Daoy (cell line): Measurements from ENCODE around the gene CMC1. TPM values are rescaled to one million over a fixed set of nuclear protein-coding genes. Genes with fewer than 3 reads are reported as not detected.

Experiments
- DNase-seq: peaks from one replicate; pipeline ENCODE4 v3.0.0-alpha.2; 2015; ENCODE audit warnings: low read depth
- total RNA-seq: library from RNA; depleted of rRNA; stranded (reverse); fragments of >200 nt; shearing (Covaris generic); gene quantifications from 2 replicates; pipeline ENCODE4 v1.2.3, GENCODE V29; 2014

Gene CMC1
- total RNA-seq, 1 experiment from 2014 or later = 5.4 TPM

DNA sequence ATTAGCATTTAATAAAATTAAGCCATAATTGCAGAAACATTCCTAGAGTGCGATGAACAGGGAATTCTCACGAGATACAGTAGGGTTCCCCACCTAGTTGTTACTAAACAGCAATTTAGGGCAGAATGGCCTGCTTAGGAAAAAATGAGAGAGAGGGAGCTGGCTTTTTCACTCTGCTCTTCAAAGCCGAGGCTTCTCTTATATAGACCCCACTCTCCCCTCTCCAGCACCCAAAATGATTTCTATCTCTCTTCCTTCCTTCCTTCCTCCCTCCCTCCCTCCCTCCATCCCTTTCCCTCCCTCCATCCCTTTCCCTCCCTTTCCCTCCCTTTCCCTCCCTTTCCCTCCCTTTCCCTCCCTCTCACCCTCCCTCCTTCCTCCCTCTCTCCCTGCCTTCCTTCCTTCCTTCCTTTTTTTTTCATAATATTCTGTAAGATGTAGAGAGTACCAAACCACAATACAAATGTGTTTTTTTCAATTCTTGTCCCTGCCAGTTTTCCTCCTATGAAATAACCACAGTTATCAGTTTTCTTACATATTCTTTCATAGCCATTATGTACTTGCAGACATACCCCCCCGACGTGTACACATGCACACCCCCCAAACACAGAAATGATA lies 59.0 kb downstream of the CMC1 start:
- no peak for DNase-seq

DNA sequence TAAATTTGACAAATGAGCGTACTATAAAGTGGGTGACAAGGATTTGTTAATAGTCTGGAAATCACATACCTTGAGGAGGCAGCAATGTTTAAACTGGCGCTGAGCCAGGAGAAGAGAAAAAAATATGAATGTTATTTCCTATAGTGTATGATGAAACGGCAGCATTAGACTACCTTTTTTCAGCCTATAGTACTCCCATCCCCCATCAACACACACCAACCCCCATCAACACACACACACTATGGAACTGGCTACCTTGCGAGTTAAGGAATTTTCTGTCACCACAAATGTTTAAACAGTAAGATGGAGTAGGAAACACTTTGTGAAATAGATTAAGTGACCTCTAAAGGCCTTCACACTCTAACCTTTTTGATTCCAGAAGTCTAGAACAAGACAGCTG lies 60.3 kb downstream of the CMC1 start:
- DNase-seq = no peak

DNA sequence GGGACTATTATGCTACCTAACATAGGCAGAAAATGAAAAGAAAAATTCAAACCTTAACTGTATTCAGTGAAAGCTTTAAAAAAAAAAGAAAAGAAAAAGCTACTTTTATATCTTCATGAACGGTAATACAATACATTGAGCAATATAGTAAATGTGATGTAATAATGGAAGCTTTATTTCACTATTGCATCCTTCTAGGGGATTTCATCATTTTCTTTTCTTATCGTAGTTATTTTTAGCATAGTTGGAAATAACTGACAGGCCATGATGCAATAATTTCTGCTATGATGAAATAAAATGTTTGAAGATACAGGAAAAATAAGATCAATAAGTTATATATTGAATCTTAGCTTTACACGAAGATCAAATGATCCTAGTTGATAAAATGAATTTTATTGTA lies 66.8 kb downstream of the CMC1 start:
- DNase-seq = no peak

DNA sequence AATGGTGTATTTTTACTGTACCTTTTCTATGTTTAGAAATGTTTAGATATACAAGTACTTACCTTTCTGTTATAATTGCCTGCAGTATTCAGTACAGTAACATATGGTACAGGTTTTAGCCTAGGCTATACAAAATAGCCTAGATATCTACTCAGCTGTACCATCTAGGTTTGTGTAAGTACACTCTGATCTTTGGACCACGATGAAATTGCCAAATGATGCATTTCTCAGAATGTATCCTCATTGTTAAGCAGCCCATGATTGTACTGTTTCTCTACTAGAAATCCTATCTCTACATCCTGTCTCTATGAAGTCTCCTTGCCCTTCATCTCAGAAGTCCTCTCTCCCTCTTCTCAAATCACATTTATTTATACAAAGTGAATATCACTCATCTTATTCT lies 74.3 kb downstream of the CMC1 start:
- no peak for DNase-seq

DNA sequence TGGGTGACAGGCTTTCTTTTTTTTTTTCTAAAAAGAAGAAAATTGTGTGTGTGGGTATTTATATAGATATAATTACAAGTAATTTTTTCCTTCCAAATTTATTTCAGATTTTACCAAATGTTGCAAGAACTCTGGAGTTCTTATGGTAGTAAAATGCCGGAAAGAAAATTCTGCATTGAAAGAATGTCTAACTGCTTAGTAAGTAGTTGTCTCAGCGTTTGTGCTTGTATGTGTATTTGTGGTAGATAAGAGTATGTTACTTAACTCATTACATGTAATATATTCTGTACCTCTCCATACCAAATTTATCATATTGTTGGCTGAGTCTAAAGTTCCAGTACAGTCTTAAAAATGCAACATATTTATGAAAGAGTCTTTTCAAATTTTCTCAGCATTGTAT lies 74.8 kb downstream of the CMC1 start:
- no peak for DNase-seq

DNA sequence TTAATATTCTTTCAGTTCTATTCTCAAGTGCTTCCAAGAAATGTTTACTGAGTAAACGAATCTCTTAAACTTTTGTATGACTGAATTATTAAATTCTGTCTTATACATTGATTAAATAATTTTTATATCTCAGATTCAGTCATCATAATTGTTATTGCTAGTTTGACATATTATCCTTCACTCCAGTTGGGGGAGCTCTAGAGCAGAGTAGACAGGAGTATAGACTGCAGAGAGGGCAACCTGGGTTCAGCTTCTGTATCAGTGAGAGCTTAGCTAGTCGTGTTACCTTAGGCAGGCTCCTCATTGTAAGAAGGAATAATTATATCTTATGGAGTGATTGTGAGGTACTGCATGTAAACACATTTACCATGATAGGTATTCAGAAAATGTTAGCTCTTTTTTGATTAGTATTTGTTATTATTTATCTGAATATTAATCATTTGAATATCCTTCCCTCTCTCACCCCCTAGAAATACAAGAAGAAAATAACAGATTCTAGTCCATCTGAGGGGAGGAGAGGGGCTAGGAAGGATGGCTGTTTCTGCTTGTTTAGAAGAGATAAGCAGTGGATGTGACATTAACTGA lies 76.1 kb downstream of the CMC1 start:
- DNase-seq = peak; percentile 19

DNA sequence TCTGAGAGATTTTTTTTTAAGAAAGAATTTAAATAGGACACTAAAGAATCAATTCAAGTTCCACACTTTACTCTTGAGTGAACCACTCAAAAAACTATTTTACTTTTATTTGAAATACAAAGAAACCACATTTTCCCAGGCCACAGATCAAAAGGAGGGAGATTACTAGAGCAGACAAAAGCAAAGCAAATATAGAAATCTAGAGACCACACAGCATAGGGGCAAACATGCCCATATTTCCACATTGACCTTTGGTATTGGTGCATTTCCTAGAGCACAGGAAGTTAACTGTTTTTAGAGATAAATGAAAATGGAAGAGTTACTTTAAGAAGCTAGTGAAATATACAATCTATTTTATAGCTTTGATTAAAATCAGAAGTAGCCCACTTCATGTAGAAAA lies 79.6 kb downstream of the CMC1 start:
- no peak for DNase-seq

DNA sequence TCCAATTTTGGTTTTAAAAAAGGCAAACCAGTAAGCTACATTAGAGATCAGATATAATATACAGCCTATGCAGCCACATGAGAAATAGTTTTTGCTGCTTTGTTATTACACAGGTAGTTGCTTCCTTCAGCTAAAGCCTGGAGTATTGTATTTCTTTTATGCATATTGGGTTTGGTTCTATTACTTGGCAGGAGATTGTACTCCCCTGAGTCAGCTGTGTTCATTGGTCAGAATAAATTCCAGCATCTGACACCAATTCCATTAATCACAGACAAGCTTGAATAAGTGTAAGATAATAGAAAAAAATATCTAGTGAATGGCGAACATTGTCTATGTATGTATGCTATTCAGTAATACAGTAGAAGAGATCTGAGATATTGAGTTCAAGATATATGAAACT lies 81.0 kb downstream of the CMC1 start:
- DNase-seq = no peak

DNA sequence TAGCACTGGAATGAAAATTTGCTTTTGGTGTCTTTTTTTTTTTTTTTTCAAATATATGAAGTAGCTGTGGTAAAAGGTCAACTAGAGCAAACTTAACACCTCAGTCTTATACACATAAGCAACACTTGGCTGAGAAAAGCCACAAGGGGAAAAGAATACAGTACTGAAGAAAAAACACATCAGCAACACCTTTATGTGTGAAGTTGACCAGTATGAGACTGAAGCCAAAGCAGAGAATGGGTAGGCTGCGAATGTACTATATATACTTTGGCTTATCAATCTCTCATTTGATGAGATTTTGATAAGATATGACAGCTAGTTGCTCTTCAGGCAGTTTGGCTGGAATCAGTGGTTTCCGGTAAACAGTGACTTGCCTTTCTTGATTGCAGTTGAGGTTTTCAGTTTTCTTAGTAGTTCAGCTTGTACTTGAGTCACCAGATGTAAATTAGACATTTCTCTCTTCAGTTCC lies 85.1 kb downstream of the CMC1 start:
- no peak for DNase-seq

DNA sequence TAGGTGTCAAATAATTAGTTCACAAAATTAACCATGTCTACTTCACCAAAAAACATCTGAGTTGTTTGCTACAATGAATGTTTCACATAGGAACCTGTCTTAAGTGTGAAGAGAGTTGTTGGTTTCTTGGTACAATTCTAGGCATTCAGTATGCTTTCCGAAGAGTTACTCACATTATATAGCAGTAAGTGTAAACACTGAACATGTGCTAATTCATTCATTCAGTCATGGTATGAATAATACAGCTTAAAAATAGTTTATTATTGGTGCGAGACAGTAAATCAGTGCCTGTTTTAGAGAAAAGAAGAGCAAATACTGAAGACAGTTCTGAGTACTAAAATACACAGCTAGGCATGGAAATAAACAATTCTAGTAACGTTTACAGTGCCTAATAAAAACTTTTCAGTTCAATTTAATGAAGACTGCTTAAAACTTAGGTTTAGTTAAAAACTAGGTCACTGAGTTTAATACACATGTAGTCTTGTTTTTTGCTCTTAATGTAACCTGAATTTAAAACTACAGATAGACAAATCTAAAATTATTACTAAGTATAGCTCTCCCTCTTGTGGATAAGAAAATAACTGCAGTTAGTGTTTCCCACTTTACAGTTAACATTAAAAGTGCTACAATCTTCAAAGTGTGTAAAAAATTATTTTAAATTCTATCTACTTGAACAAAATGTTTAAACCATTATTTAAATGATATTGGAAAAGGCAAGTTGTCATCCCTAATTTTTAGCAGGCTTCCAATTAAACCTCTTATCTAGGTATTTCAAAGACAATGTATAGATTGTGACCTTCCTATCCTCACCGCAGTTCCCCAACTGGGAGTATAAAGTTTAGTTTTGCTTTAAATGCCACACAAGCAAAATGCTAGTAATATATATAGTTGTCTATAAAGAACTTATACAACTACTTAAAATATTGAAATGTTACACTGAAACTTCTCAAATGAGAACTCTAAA lies 87.1 kb downstream of the CMC1 start:
- DNase-seq = no peak

DNA sequence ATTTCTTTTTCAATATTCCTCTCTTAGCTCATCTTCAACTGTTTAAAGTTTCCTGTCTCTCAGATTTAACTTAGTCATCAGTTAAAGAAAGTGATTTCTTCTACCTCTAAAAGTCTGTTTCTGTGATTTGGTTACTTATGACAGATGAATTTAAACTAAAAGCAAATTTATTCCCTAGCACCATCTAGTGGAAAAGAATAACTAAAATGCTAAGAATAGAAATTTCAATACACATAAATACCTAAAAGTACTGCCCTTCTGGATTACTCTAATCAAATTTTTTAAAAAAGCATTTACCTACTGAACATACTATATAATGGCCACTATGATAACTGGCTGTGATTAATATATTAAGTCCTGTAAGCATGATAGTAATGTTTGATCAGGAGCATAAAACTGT lies 93.1 kb downstream of the CMC1 start:
- DNase-seq = no peak

DNA sequence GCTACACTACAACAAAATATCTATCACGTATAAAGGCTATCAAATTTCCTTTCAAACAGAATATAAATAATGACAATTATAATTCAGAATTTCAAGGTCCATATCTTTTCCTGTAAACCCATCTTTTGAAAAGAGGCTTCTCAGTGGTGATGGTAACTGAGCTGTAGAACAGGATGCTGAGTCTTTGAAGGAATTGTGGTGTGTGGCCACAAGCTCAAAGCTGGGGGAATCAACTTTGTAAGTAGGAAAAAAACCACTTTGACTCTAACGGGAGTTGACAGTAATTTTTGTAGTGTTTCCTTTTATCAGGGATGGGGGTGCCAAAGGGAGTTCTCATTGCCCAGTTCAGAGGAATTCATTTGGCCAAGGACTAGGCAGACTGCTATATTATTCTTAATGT lies 93.8 kb downstream of the CMC1 start:
- no peak for DNase-seq

DNA sequence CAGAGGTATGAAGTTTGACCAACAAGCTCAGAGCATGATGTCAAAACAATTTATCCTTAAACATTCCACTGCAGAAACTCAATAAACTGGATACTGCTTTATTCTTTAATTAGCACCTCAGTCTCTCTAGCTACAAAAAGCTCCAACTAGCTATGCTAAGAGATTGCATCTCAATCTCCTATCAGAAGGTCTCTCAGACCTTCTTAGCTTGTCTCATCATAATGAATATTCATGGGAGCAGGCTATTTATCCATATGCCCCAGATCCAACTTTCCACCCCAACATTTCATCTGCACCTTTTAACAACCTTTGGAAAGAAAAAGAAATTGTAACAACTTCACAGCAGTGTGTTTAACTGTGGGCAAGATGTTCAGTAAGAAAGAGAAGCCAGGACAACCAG lies 95.8 kb downstream of the CMC1 start:
- DNase-seq = no peak

DNA sequence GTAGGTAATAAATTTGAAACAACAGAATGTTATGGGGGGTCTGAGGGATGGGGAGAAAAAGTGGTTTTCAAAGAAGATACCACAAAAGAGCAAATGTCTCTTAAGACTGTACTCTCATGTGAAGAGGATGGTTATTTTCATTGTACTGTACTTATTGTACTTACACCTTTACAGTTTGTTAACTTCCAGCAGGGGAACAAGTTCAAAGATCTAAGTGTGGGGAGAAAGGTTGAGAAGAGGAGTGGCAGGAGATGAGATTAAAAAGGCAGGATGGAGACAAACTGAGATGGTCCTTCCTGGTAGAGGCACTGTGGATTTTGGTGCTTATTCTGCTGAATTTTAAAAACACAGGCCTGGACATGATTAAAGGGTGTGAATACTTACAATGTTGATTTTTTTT lies 101.7 kb downstream of the CMC1 start:
- no peak for DNase-seq

DNA sequence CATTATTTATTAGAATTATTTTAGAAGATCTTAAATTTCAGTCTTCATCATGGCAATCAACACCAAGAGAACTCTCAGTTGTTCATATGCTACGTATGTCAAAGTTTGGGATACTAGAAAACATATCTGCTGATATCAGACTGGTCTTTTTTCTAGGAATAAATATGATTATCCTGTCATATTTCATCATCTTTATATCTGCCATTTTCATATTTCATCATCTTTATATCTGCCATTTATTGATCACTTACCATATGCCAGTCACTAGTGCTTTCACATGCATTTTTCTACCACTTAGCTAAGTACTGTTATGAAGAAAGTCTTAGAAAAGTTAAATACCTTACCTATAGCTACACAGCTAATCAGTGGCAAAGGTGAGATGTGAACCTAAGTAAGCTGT lies 104.3 kb downstream of the CMC1 start:
- no peak for DNase-seq

DNA sequence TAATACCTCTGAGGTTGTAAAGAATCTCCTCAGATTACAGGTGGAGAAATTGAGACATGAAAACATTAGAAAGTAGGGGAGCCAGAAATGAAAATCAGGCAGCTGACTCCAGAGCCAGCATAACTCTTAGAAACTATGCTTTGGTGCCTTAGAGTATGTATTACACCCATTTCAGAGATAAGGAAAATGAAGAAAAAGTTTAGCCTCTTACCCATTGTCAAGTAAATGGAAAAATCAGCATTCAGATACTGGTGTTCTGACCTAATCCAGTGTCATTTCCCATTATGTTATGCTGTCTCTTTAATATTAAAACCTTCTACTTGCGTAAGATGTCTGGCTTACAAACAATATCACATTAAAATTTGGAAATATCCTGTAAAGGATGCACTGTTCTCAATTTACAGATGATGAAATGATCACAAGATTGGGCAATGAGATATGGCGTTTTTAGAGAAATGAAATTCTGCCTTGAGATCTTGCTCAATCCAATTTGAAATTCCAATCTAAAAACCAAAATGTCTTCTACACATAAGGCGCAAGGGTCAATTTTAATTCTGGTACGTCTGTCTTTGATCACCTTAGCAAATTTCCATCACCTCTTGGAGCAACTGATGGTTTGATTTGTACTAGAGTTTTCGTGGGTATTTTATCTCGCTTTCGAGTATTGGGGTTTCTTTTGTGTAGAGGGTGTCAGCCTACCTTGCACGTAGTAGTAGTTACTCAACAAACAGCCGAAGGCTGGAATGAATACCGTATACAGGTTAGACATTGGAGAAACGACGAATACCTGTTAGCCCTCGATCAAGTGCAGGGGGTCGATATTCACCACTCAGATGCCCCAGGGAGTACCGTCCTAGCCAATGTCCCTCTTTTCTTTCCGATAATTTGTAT lies 106.2 kb downstream of the CMC1 start:
- peak; percentile 0 for DNase-seq

DNA sequence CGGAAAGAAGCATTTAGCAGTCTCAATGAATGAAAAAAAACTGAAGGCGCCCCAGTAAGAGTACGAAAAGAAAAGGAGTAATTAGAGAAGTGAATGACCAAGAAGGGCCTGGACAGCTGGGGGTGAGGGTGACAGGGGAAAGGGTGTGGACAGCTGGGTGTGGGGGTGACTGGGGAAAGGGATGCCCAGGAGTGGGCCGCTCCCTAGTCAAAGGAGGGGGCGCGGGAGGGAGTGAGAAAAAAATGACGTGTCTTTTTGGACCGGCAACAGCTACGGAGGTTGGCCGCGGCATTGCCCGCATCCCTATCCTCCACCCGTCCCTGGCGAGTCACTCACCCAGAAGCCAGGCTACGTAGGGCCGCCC lies 106.8 kb downstream of the CMC1 start:
- no peak for DNase-seq

DNA sequence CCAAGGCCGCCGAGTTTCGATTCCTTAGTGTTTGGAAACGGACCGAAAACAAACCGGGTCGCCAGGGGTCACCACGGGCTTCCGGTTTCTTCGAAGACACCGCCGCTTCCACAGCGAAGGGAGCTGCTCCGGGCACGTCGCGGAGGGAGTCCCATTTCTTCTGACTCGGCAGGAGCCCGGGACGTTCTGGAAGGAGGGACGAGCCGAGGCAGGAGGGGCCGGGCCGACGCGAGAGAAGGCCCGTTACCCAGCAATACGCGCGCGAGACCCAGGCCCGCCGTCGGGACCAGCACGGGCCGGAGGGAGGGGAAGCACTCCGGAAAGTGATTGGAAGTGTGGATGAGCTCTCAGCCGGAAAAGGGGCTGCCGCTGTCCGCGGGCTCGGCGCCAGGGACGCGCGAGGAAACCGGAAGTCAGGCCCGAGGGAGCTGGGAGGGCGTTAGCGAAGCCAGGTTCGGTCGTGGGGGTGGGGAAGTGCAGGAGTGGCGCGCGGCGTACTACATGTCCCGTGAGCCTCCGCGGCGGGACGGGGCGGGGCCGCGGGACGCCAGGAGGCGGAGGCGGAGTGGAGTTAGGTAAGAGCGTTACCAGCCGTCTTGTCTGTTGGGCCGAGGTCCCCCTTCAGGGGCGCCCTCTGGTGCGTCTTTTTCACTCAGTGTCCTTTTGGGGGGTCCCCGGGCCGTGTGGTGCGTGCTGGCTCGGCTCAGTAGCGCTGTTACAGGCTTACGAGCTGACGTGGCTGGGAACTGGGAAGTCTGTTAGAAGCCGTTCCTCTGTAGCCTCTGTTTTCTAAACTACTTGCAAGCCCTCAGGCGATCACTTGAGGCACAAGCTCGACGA lies 107.4 kb downstream of the CMC1 start, which contains the start of the genes AZI2 and ZCWPW2:
Gene AZI2, minus strand, starts transcription at position 196 of the 840 bp plus-strand sequence. CDS start 8,207 bp downstream, outside the sequence.
Gene ZCWPW2, plus strand, starts transcription at position 93 of the 840 bp plus-strand sequence. CDS start 64,348 bp downstream, outside the sequence.
- peak; percentile 96 for DNase-seq

DNA sequence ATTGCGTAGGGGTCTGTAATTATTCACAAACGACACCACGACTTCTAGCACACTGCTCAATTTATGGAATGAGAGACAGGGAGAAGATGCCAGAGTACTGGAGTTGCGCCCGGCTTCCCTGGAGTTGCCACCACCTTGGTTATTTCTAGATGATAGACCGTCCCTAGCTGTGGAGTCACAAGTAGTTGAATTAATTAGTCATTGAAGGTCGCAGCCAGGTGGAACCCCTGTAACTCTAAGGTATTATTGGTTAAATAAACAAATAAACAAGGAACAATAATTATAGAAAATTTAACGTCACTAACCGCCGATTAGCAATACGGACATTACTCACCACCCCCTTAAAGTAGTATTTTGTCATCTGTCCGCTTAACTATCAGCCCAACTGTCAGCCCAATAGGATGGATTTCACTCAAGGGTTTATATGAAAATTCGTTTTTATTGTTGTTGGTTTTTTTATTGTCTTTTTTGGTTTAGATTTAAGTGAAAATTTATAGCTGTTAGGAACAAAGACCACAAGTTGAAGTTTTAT lies 108.1 kb downstream of the CMC1 start:
- DNase-seq = peak; percentile 6
